ENCODE results near the gene DNAJC15. TPM values are rescaled to one million over a fixed set of nuclear protein-coding genes. Genes with fewer than 3 reads are reported as not detected.

Gene DNAJC15
- total RNA-seq, 1 experiment from 2014 or later: 12.5 TPM

DNA sequence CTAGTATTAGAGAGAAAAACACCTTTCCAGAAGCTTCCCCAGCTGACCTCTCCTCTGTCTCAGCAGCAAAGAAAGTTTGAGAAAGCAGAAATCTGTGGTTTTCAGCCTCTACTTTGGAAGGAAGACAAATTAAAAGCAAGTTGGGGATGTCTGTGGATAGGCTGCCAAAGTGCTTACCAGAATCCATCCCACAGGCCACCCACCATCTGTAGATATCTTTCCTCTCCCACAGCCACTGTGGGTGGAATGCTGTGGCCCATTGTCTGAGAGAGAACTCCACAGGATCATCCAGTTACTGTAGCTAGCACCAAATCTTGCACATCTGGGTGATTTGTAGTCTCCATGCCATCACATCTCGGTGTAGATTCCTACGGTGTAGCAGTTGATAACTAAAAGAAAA, 133.5 kb downstream of the DNAJC15 start:
- TF ChIP-seq CTCF (conservative IDR thresholded peaks at IDR 0.05; ENCODE audit: low read depth, low read length) (no peak), EZH2phosphoT487 (IDR thresholded peaks at IDR 0.05; ENCODE audit: borderline replicate concordance, low read length) (no peak), EZH2 (IDR thresholded peaks at IDR 0.05; ENCODE audit: low read length, unreplicated experiment) (no peak)
- no peaks in the 10 kb centered on the region for H3K36me3 ChIP-seq (ENCODE audit: low read depth, low read length)
- H3K4me3 ChIP-seq (ENCODE audit: low read length): no peak overlapping the region
- H4K20me1 ChIP-seq (ENCODE audit: low read length): no peaks in the 10 kb centered on the region
- no peaks in the 10 kb centered on the region for H3K79me2 ChIP-seq (ENCODE audit: low read length)
- no peaks in the 10 kb centered on the region for H3K9me3 ChIP-seq (ENCODE audit: low read length)
- H3K9ac ChIP-seq (ENCODE audit: low read length): no peak overlapping the region
- no peak overlapping the region for H3K27ac ChIP-seq (ENCODE audit: low read length)
- DNase-seq: no peak
- no peak overlapping the region for H2AFZ ChIP-seq (ENCODE audit: low read length)
- H3K27me3 ChIP-seq (ENCODE audit: low read length): no peaks in the 10 kb centered on the region
- no TSS peak for BruUV-seq (replicated peaks)
- peaks cover 21% of the 10 kb centered on the region for H3K4me1 ChIP-seq (ENCODE audit: insufficient read depth, low read length)
- no peak for ATAC-seq
- no peaks in the 10 kb centered on the region for H3F3A ChIP-seq (ENCODE audit: low read length, unreplicated experiment)
- ChIA-PET CTCF (no interaction called here), POLR2A (ENCODE audit: unreplicated experiment) (no interaction called here)
- intact Hi-C loops (cut with micrococcal nuclease): loop anchor here (10.0 kb wide), 1 partner anchor 148 kb away; no protein-coding TSS in a partner anchor
- H3K9me2 ChIP-seq (replicated peaks; ENCODE audit: low read length): no peaks in the 10 kb centered on the region
- no peak overlapping the region for H3K4me2 ChIP-seq (ENCODE audit: low read length)

DNA sequence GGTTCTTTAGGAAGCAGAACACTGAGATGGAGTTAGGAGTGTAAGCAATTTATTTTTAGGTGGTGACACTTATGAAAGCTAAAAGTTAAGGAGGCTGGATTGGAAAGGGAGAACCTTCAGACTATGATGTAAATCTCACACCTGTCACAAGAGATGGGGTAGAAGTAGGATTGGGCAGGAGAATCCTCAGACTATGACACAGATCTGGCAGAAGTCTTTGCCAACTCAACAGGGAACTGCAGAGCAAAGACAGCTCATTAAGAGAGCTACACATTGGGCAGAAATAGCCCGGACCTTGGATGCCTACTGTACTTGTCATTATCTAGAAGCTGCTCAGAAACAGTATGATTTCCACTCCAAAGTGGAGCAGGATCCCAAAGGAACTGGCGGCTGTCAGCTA, 134.4 kb downstream of the DNAJC15 start:
- DNase-seq (no peak), ATAC-seq (no peak)
- POLR2A ChIA-PET (ENCODE audit: unreplicated experiment): no interaction called here
- H3K4me2 ChIP-seq (ENCODE audit: low read length): no peak overlapping the region
- no peaks in the 10 kb centered on the region for H3K27me3 ChIP-seq (ENCODE audit: low read length)
- no TSS peak for BruUV-seq (replicated peaks)
- no peaks in the 10 kb centered on the region for H3K36me3 ChIP-seq (ENCODE audit: low read depth, low read length)
- H3K9me2 ChIP-seq (replicated peaks; ENCODE audit: low read length): no peaks in the 10 kb centered on the region
- H3K9me3 ChIP-seq (ENCODE audit: low read length): no peaks in the 10 kb centered on the region
- CTCF ChIA-PET: no interaction called here
- peaks cover 20% of the 10 kb centered on the region for H3K4me1 ChIP-seq (ENCODE audit: insufficient read depth, low read length)
- no peak overlapping the region for H3K9ac ChIP-seq (ENCODE audit: low read length)
- H3K27ac ChIP-seq (ENCODE audit: low read length): no peak overlapping the region
- no peaks in the 10 kb centered on the region for H3F3A ChIP-seq (ENCODE audit: low read length, unreplicated experiment)
- intact Hi-C loops (cut with micrococcal nuclease): loop anchor here (10.0 kb wide), 1 partner anchor 147 kb away; no protein-coding TSS in a partner anchor
- H2AFZ ChIP-seq (ENCODE audit: low read length): no peak overlapping the region
- TF ChIP-seq EZH2 (IDR thresholded peaks at IDR 0.05; ENCODE audit: low read length, unreplicated experiment) (no peak), EZH2phosphoT487 (IDR thresholded peaks at IDR 0.05; ENCODE audit: borderline replicate concordance, low read length) (no peak), CTCF (conservative IDR thresholded peaks at IDR 0.05; ENCODE audit: low read depth, low read length) (no peak)
- H3K4me3 ChIP-seq (ENCODE audit: low read length): no peak overlapping the region
- H3K79me2 ChIP-seq (ENCODE audit: low read length): no peaks in the 10 kb centered on the region
- H4K20me1 ChIP-seq (ENCODE audit: low read length): no peaks in the 10 kb centered on the region

DNA sequence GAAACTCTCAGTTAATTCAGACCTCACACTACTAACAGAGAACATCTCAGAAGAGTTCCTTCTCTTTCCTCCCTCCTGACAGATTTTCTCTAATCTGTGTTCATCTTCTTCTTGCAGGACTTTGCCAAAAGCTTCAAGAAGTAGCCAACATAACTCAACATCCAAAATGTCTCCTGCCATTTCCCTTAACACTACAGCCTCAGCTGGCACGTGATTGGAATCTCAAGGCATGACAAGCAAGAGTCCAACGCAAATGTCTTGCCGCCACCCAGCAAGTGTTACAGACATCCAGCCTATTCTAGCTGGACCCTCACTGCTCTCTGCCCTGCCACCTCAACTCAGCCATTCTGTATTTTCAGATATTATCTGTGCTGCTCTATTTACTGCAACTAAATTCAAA, 135.1 kb downstream of the DNAJC15 start:
- no peaks in the 10 kb centered on the region for H3K27me3 ChIP-seq (ENCODE audit: low read length)
- no peaks in the 10 kb centered on the region for H3K9me3 ChIP-seq (ENCODE audit: low read length)
- ATAC-seq (no peak), DNase-seq (no peak)
- no peak overlapping the region for H3K4me3 ChIP-seq (ENCODE audit: low read length)
- H4K20me1 ChIP-seq (ENCODE audit: low read length): no peaks in the 10 kb centered on the region
- H3K9me2 ChIP-seq (replicated peaks; ENCODE audit: low read length): no peaks in the 10 kb centered on the region
- ChIA-PET CTCF (no interaction called here), POLR2A (ENCODE audit: unreplicated experiment) (no interaction called here)
- no peaks in the 10 kb centered on the region for H3F3A ChIP-seq (ENCODE audit: low read length, unreplicated experiment)
- peaks cover 12% of the 10 kb centered on the region for H3K4me1 ChIP-seq (ENCODE audit: insufficient read depth, low read length)
- H3K4me2 ChIP-seq (ENCODE audit: low read length): no peak overlapping the region
- no peak overlapping the region for H2AFZ ChIP-seq (ENCODE audit: low read length)
- BruUV-seq (replicated peaks): no TSS peak
- no peak overlapping the region for H3K27ac ChIP-seq (ENCODE audit: low read length)
- no peaks in the 10 kb centered on the region for H3K79me2 ChIP-seq (ENCODE audit: low read length)
- TF ChIP-seq EZH2phosphoT487 (IDR thresholded peaks at IDR 0.05; ENCODE audit: borderline replicate concordance, low read length): no peak
- TF ChIP-seq EZH2 (IDR thresholded peaks at IDR 0.05; ENCODE audit: low read length, unreplicated experiment): no peak
- TF ChIP-seq CTCF (conservative IDR thresholded peaks at IDR 0.05; ENCODE audit: low read depth, low read length): no peak
- intact Hi-C loops (cut with micrococcal nuclease): loop anchor here (10.0 kb wide), 1 partner anchor 146 kb away; no protein-coding TSS in a partner anchor
- H3K36me3 ChIP-seq (ENCODE audit: low read depth, low read length): no peaks in the 10 kb centered on the region
- no peak overlapping the region for H3K9ac ChIP-seq (ENCODE audit: low read length)
